GM19239 (cell line): Measurements from ENCODE around the gene MTMR11.
"Not testable (repeated sequence)": the region's sequence is repeated elsewhere in the genome, so short reads cannot be mapped to it uniquely, and the experiment has no call there.

Source experiments
- DNase-seq: peaks from one replicate; pipeline ENCODE4 v3.0.0; 2011; ENCODE audit warnings: low spot score; ENCODE audit not compliant: insufficient read length
- FAIRE-seq: peaks from 2 replicates; lab custom pipeline; 2011; peaks lifted over from hg19 to GRCh38; lab: Jason Lieb, UNC

MTMR11 gene

GRCh38 chr1:149914545-149914944, 22.1 kb downstream of the MTMR11 start:
- FAIRE-seq (no peak), DNase-seq (no peak)

- FAIRE-seq = no peak
- DNase-seq = no peak
Observed at GRCh38 chr1:149906570-149907075, 30.1 kb downstream of the MTMR11 start.

GRCh38 chr1:149903836-149904491, 32.7 kb downstream of the MTMR11 start:
- no peak for FAIRE-seq

GRCh38 chr1:149899460-149900284, 37.0 kb downstream of the MTMR11 start, which contains the start of gene BOLA1:
BOLA1 (plus strand) TSS chr1:149899568; CDS start chr1:149900060, 492 bp downstream.
- DNase-seq (peak; percentile 90), FAIRE-seq (peak; percentile 99)

More at GRCh38 chr1:149903836-149904491, 32.7 kb downstream of the MTMR11 start:
- no peak for DNase-seq

GRCh38 chr1:149896575-149896974, 40.1 kb downstream of the MTMR11 start:
- FAIRE-seq = no peak

GRCh38 chr1:149888999-149889289, 47.7 kb downstream of the MTMR11 start:
- no peak for FAIRE-seq
- DNase-seq = no peak

More at GRCh38 chr1:149896575-149896974, 40.1 kb downstream of the MTMR11 start:
- no peak for DNase-seq

- DNase-seq (peak; percentile 52), FAIRE-seq (peak; percentile 35)
Observed at GRCh38 chr1:149888247-149888998, 48.3 kb downstream of the MTMR11 start.

- FAIRE-seq = peak; percentile 81
- no peak for DNase-seq
Observed at GRCh38 chr1:149887456-149888246, 49.0 kb downstream of the MTMR11 start.

GRCh38 chr1:149887196-149887455, 49.6 kb downstream of the MTMR11 start:
- not testable (repeated sequence) for FAIRE-seq, DNase-seq

- DNase-seq = peak; percentile 57
- peak; percentile 90 for FAIRE-seq
Observed at GRCh38 chr1:149886396-149887195, 50.1 kb downstream of the MTMR11 start.

GRCh38 chr1:149886121-149886395, 50.6 kb downstream of the MTMR11 start:
- not testable (repeated sequence) for FAIRE-seq

GRCh38 chr1:149885339-149886120, 51.1 kb downstream of the MTMR11 start:
- DNase-seq (no peak), FAIRE-seq (peak; percentile 45)

More at GRCh38 chr1:149886121-149886395, 50.6 kb downstream of the MTMR11 start:
- DNase-seq = not testable (repeated sequence)

GRCh38 chr1:149884433-149885338, 52.0 kb downstream of the MTMR11 start:
- DNase-seq (no peak), FAIRE-seq (no peak)

- FAIRE-seq = no peak
- DNase-seq = no peak
Observed at GRCh38 chr1:149883598-149884247, 53.0 kb downstream of the MTMR11 start.

GRCh38 chr1:149881876-149882275, 54.8 kb downstream of the MTMR11 start:
- DNase-seq (no peak), FAIRE-seq (no peak)

- FAIRE-seq (no peak), DNase-seq (no peak)
Observed at GRCh38 chr1:149879556-149879955, 57.1 kb downstream of the MTMR11 start.
